Measurements from ENCODE around the gene GINS2.

Gene GINS2

DNA sequence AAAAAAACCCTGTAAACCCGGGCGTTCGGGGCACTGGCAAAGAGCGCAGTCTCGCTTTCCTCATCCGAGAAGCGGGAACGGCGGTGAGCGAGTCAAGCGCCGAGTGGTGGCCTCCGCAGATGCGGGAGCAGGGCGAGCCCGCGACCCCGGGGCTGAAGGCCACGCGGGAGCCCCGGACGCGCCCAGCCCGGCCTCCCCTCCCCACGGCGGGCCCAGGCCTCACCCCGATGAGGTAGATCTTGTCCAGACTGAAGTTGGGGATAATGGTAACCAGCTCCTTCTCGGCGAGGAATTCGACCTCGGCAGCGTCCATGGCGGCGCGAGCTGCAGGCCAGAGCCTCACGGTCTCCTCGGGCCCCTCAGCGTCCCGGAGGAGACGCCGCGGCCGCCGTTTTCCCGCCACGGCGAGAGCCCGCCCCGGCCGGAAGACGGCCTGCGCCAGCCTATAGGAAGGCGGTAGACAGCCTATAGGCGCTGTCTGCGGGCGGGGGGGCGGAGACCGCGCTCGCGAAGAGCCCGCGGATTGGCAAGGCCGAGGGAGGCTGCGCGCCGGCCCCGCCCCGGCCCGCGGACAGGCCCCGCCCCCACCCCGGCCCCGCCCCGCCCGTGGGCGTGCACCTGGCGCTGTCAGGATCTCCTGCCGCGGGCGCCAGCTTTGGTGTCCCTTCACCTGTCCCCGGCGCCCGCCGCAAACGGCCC lies at the start of gene GINS2:
Gene GINS2, minus strand, starts transcription at position 369 of the 699 bp plus-strand sequence. Its CDS starts 56 bp downstream, at position 313.
- no peaks in the 10 kb centered on the region for H3K36me3 ChIP-seq (ENCODE audit: control insufficient read depth in 1 of 2, insufficient read depth in 2 of 2, low read length in 2 of 2)
- no peak within 1 kb of the TSS for H3K27ac ChIP-seq (ENCODE audit: low read length)
- peaks cover 0 to 17% of the 10 kb centered on the region in 2 donors for H3K4me1 ChIP-seq (ENCODE audit: control insufficient read depth in 1 of 2, insufficient read depth in 2 of 2, low read length in 2 of 2)
- no peaks in the 10 kb centered on the region for H3K9me3 ChIP-seq (ENCODE audit: control insufficient read depth in 1 of 2, low read length in 2 of 2)
- peak within 1 kb of the TSS; percentile 44 to 78 for H3K4me3 ChIP-seq (ENCODE audit: low read depth in 1 of 2, low read length in 2 of 2)
- H3K27me3 ChIP-seq (ENCODE audit: low read depth, low read length), result peaks cover 4% of the 10 kb centered on the region

DNA sequence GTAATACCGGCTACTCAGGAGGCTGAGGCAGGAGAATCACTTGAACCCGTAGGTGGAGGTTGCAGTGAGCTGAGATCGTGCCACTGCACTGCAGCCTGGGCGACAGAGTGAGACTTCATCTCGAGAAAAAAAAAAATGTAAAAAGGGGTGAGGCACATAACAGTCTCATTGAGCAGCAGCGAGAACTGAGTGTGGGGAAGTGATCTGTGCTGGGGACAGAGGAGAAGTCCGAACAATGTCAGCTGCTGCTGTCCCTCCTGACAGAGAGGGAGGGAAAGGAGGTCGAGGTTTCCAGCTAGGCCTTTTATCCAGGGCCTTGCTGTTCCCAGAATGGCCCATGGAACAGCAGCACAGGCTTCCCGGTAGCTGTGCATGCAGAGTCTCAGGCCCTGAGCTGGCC lies 48.2 kb upstream of the GINS2 start:
- no peak overlapping the region for H3K27ac ChIP-seq (ENCODE audit: low read length)
- no peaks in the 10 kb centered on the region for H3K4me1 ChIP-seq (ENCODE audit: control insufficient read depth in 1 of 2, insufficient read depth in 2 of 2, low read length in 2 of 2)
- no peaks in the 10 kb centered on the region for H3K36me3 ChIP-seq (ENCODE audit: control insufficient read depth in 1 of 2, insufficient read depth in 2 of 2, low read length in 2 of 2)
- no peak overlapping the region for H3K4me3 ChIP-seq (ENCODE audit: low read depth in 1 of 2, low read length in 2 of 2)
- no peaks in the 10 kb centered on the region for H3K27me3 ChIP-seq (ENCODE audit: low read depth, low read length)
- no peaks in the 10 kb centered on the region for H3K9me3 ChIP-seq (ENCODE audit: control insufficient read depth in 1 of 2, low read length in 2 of 2)

DNA sequence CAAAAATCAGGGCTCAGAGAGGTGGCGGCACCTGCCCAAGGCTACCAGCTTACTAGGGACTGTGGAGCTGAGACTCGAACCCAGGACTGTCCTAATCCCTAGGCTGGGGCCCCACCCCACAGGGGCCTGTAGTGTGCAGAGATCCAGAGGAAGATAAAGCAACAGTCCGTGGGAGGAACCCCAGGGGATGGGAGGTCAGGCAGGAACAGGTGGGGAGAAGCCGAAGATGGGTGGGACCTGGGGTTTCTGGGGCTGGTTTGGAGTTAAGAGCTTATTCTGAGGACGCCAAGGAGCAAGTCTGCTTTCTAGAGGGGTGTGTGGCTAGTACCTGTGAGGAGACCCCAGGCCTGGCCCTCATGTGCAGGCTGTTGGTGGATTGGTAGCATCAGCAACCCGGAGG lies 47.2 kb upstream of the GINS2 start:
- Histone ChIP-seq H3K36me3 (ENCODE audit: control insufficient read depth in 1 of 2, insufficient read depth in 2 of 2, low read length in 2 of 2) (no peaks in the 10 kb centered on the region), H3K9me3 (ENCODE audit: control insufficient read depth in 1 of 2, low read length in 2 of 2) (no peaks in the 10 kb centered on the region), H3K27ac (ENCODE audit: low read length) (no peak overlapping the region), H3K4me3 (ENCODE audit: low read depth in 1 of 2, low read length in 2 of 2) (no peak overlapping the region), H3K27me3 (ENCODE audit: low read depth, low read length) (no peaks in the 10 kb centered on the region), H3K4me1 (ENCODE audit: control insufficient read depth in 1 of 2, insufficient read depth in 2 of 2, low read length in 2 of 2) (no peaks in the 10 kb centered on the region)

DNA sequence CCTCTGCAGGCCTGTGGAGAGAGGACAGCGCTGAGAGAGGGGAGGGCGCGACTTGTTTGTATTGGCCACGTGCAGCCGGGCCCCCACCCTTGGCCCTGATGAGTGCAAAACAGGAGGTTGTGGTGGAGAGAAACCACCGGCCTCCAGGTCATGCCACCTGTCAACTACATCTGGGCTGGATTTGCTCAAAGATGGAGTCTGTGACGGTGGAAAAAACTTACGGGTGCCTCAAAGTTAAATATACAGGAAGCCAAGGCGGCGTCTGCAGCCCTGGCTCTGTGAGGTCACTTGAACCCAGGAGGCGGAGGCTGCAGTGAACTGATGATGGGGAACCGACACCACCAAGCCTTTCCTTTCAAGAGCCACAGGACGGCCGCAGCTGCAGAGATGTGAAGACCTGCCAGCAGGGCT lies 46.5 kb upstream of the GINS2 start:
- Histone ChIP-seq H3K36me3 (ENCODE audit: control insufficient read depth in 1 of 2, insufficient read depth in 2 of 2, low read length in 2 of 2) (no peaks in the 10 kb centered on the region), H3K4me3 (ENCODE audit: low read depth in 1 of 2, low read length in 2 of 2) (no peak overlapping the region), H3K27me3 (ENCODE audit: low read depth, low read length) (no peaks in the 10 kb centered on the region), H3K27ac (ENCODE audit: low read length) (no peak overlapping the region), H3K4me1 (ENCODE audit: control insufficient read depth in 1 of 2, insufficient read depth in 2 of 2, low read length in 2 of 2) (no peaks in the 10 kb centered on the region), H3K9me3 (ENCODE audit: control insufficient read depth in 1 of 2, low read length in 2 of 2) (no peaks in the 10 kb centered on the region)

DNA sequence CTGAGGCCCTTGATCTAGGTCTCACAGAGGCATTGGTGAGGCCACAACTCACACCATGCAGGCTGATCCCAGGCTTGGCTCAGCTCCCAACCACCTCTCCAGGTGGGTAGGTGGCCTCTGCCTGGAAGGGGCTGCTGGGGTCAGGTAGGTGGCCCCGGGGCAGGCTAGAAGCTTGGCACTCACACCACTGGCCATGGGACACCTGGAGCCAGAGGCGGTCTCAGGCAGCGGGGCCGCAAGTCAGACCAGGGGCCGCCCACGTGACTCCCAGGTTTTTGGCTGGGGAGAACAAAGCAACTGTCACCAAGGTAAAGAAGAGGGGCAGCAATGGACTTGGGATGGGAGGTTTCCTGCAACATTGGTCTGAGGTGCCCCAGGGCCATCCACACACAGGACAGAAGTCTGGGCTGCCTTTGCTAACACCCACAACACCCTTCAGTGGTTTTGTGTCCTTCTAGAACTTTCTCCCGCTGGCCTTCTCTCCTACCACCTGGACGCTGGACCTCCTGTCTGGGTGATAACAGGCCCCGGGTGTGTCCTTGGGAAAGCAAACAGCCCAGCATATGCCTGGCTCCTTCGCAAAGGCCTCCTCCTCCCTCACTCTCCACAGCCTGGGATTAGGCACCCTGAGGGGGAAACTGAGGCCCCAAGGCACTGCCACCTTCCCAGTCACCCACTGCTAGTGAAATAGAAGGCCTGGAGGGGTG lies 45.7 kb upstream of the GINS2 start:
- H3K4me1 ChIP-seq (ENCODE audit: control insufficient read depth in 1 of 2, insufficient read depth in 2 of 2, low read length in 2 of 2), result no peaks in the 10 kb centered on the region
- H3K4me3 ChIP-seq (ENCODE audit: low read depth in 1 of 2, low read length in 2 of 2), result no peak overlapping the region
- H3K36me3 ChIP-seq (ENCODE audit: control insufficient read depth in 1 of 2, insufficient read depth in 2 of 2, low read length in 2 of 2), result no peaks in the 10 kb centered on the region
- no peak overlapping the region for H3K27ac ChIP-seq (ENCODE audit: low read length)
- H3K27me3 ChIP-seq (ENCODE audit: low read depth, low read length), result no peaks in the 10 kb centered on the region
- no peaks in the 10 kb centered on the region for H3K9me3 ChIP-seq (ENCODE audit: control insufficient read depth in 1 of 2, low read length in 2 of 2)

DNA sequence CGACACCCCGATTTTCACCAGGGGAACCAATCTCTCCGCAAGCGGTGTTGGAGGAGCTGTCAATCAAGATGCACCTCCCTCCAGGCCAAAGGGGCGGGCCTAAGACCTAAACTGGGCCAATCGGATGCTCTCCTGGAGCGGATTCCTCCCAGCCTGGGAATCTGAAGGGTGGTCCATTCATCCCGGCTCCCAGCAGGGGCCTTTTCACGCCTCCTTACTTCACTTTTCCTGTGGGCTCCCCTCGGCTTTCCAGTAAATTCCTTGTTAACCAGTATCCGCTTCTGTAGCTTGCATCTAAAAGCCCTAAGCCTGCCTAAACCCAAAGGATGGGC lies 45.1 kb upstream of the GINS2 start:
- Histone ChIP-seq H3K4me3 (ENCODE audit: low read depth in 1 of 2, low read length in 2 of 2) (no peak overlapping the region), H3K36me3 (ENCODE audit: control insufficient read depth in 1 of 2, insufficient read depth in 2 of 2, low read length in 2 of 2) (no peaks in the 10 kb centered on the region), H3K9me3 (ENCODE audit: control insufficient read depth in 1 of 2, low read length in 2 of 2) (no peaks in the 10 kb centered on the region), H3K27ac (ENCODE audit: low read length) (no peak overlapping the region), H3K4me1 (ENCODE audit: control insufficient read depth in 1 of 2, insufficient read depth in 2 of 2, low read length in 2 of 2) (no peaks in the 10 kb centered on the region), H3K27me3 (ENCODE audit: low read depth, low read length) (no peaks in the 10 kb centered on the region)

DNA sequence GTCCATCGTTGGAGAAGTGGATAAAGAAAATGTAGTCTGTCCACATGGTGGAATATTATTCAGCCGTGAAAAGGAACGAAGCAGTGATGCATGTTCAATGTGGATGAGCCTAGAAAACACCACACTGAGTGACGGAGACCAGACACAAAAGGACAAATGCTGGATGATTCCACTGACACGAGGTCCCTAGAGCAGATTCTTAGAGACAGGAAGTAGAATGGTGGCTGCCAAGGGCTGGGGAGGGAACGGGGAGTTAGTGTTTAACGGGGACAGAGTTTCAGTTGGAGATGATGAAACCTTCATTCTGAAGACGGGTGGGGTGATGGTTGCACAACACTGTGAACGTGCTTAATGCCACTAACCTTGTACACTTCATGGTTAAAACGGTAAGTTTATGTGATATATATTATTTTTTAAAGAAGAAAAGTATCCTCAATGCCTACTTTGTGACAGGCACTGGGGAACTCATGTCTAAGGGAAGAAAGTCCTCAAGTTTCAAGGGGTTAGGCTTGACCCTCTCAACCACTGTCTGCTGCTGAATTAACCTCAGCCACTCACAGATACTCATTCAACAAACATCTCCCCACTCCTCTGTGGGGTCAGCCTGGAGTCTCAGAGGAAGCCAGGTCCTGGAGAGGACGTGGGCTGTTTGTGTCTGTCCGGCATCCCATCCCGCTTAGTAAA lies 44.5 kb upstream of the GINS2 start:
- no peaks in the 10 kb centered on the region for H3K4me1 ChIP-seq (ENCODE audit: control insufficient read depth in 1 of 2, insufficient read depth in 2 of 2, low read length in 2 of 2)
- no peak overlapping the region for H3K4me3 ChIP-seq (ENCODE audit: low read depth in 1 of 2, low read length in 2 of 2)
- no peaks in the 10 kb centered on the region for H3K27me3 ChIP-seq (ENCODE audit: low read depth, low read length)
- no peak overlapping the region for H3K27ac ChIP-seq (ENCODE audit: low read length)
- no peaks in the 10 kb centered on the region for H3K36me3 ChIP-seq (ENCODE audit: control insufficient read depth in 1 of 2, insufficient read depth in 2 of 2, low read length in 2 of 2)
- H3K9me3 ChIP-seq (ENCODE audit: control insufficient read depth in 1 of 2, low read length in 2 of 2), result no peaks in the 10 kb centered on the region

DNA sequence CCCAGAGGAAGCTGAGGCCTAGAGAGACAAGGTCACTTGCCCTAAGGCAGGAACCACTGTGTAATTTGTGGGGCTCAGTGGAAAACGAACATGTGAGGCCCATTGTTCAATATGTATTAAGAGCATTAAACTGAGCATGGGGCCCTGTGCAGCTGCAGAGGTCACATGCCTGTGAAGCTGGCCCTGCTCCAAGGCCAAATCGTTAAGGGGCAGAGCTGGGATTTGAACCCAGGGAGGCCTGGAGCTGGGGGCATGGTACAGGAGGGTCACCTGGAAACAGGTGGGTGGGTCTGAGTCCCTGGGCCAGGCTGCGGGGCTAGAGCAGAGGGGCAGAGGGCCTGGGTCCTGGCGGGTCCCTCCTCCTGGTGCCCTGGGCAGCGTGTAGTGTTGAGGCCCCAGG lies 42.4 kb upstream of the GINS2 start:
- H3K4me3 ChIP-seq (ENCODE audit: low read depth in 1 of 2, low read length in 2 of 2), result no peak overlapping the region
- no peaks in the 10 kb centered on the region for H3K36me3 ChIP-seq (ENCODE audit: control insufficient read depth in 1 of 2, insufficient read depth in 2 of 2, low read length in 2 of 2)
- H3K9me3 ChIP-seq (ENCODE audit: control insufficient read depth in 1 of 2, low read length in 2 of 2), result no peaks in the 10 kb centered on the region
- H3K4me1 ChIP-seq (ENCODE audit: control insufficient read depth in 1 of 2, insufficient read depth in 2 of 2, low read length in 2 of 2), result no peaks in the 10 kb centered on the region
- H3K27me3 ChIP-seq (ENCODE audit: low read depth, low read length), result no peaks in the 10 kb centered on the region
- H3K27ac ChIP-seq (ENCODE audit: low read length), result no peak overlapping the region

DNA sequence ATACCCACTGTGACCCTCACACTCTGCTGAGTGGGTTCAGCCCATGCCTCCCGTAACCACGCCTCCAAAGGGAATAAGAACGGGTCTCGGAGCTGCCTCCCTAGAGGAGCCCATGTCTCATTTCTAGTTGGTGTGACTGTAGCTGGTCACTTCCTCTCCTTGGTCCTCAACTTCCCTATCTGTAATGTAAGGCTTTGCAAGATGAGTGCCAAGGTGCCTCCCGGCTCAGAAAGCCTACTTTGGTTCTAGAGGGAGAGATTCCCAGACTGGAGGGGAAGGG lies 41.4 kb upstream of the GINS2 start:
- H3K4me3 ChIP-seq (ENCODE audit: low read depth in 1 of 2, low read length in 2 of 2), result no peak overlapping the region
- no peaks in the 10 kb centered on the region for H3K4me1 ChIP-seq (ENCODE audit: control insufficient read depth in 1 of 2, insufficient read depth in 2 of 2, low read length in 2 of 2)
- H3K9me3 ChIP-seq (ENCODE audit: control insufficient read depth in 1 of 2, low read length in 2 of 2), result no peaks in the 10 kb centered on the region

DNA sequence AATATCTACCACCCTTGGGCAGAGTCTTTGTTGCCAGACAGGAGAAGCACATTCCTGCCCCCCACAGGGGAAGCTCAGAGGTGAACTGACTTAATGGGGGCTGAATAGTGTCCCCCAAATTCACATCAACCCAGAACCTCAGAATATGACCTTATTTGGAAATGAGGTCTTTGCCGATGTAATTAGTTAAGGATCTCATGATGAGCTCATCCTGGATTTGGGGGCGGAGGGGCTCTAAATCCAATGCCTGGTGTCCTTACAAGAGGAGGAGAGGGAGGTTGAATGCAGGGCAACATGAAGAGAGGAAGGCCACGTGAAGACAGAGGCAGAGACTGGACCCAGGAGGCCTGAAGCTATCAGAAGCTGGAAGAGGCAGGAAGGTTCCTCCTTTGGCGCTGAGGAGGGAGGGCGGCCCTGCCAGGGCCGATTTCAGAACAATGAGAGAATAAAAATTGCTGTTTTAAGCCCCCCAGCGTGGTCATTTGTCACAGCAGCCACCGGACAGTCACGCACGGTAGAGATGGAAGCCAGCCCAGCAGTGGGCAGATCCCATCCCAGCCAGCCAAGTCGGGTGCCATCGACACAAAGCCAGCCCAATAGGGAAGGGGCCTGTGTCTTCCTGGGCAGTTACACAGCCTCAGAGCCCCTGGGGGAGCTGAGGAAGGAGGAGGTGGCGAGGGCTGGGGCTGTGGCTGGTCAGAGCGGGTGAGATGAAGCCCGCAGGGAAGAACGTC lies 40.9 kb upstream of the GINS2 start:
- no peak overlapping the region for H3K4me3 ChIP-seq (ENCODE audit: low read depth in 1 of 2, low read length in 2 of 2)
- no peaks in the 10 kb centered on the region for H3K36me3 ChIP-seq (ENCODE audit: control insufficient read depth in 1 of 2, insufficient read depth in 2 of 2, low read length in 2 of 2)
- H3K4me1 ChIP-seq (ENCODE audit: control insufficient read depth in 1 of 2, insufficient read depth in 2 of 2, low read length in 2 of 2), result no peaks in the 10 kb centered on the region
- H3K27me3 ChIP-seq (ENCODE audit: low read depth, low read length), result no peaks in the 10 kb centered on the region
- H3K9me3 ChIP-seq (ENCODE audit: control insufficient read depth in 1 of 2, low read length in 2 of 2), result no peaks in the 10 kb centered on the region
- H3K27ac ChIP-seq (ENCODE audit: low read length), result no peak overlapping the region

More for the DNA sequence above, 41.4 kb upstream of the GINS2 start:
- Histone ChIP-seq H3K27ac (ENCODE audit: low read length) (no peak overlapping the region), H3K36me3 (ENCODE audit: control insufficient read depth in 1 of 2, insufficient read depth in 2 of 2, low read length in 2 of 2) (no peaks in the 10 kb centered on the region), H3K27me3 (ENCODE audit: low read depth, low read length) (no peaks in the 10 kb centered on the region)

DNA sequence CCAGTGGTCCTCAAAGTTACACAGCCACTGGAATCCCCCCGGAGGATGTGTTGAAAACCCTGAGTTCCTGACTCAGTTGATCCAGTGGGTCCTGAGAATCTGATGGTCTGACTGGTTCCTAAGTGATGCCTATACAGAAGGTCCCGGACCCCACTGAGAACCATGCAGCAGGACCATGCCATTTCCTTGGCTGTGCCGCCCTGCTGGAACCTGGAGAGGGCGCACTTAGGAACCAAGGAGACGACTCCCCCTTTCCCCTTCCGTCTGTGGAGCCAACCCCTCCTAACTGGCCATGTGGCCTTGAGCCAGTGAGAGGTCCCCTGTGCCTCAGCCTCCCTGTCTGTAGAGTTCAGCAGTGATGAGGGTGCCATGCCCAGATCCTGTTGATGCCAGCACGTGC lies 40.1 kb upstream of the GINS2 start:
- no peaks in the 10 kb centered on the region for H3K27me3 ChIP-seq (ENCODE audit: low read depth, low read length)
- no peaks in the 10 kb centered on the region for H3K4me1 ChIP-seq (ENCODE audit: control insufficient read depth in 1 of 2, insufficient read depth in 2 of 2, low read length in 2 of 2)
- H3K36me3 ChIP-seq (ENCODE audit: control insufficient read depth in 1 of 2, insufficient read depth in 2 of 2, low read length in 2 of 2), result no peaks in the 10 kb centered on the region
- H3K27ac ChIP-seq (ENCODE audit: low read length), result no peak overlapping the region
- no peaks in the 10 kb centered on the region for H3K9me3 ChIP-seq (ENCODE audit: control insufficient read depth in 1 of 2, low read length in 2 of 2)
- no peak overlapping the region for H3K4me3 ChIP-seq (ENCODE audit: low read depth in 1 of 2, low read length in 2 of 2)
